ENCODE measurements around the gene SFTA2. TPM values are rescaled to one million over a fixed set of nuclear protein-coding genes. Genes with fewer than 3 reads are reported as not detected.

Gene SFTA2
- total RNA-seq, 1 donor from 2014 or later = not detected

- TF ChIP-seq CTCF (IDR thresholded peaks at IDR 0.05) = no peak
- no peak for ATAC-seq (ENCODE audit: low read depth)
- intact Hi-C loops (cut with micrococcal nuclease) = loop anchor here (10.0 kb wide), 1 partner anchor 437 kb away; no protein-coding TSS in a partner anchor
- Mint-ChIP-seq H3K4me1 (peaks cover 20% of the 10 kb centered on the region), H3K9me3 (no peaks in the 10 kb centered on the region), H3K4me3 (no peak overlapping the region), H3K36me3 (ENCODE audit: low read depth) (peaks cover 31% of the 10 kb centered on the region), H3K27ac (no peak overlapping the region), H3K27me3 (no peaks in the 10 kb centered on the region)
- no peak for DNase-seq
- ChIA-PET CTCF (no interaction called here), POLR2A (interaction anchor here (1.5 kb wide), 1 partner anchor 13 kb away, joined by 4 read pairs; the partner anchor contains the start of gene VARS2)
Observed at GRCh38 chr6:30901436-30901835, 30.5 kb downstream of the SFTA2 start.

- ATAC-seq (ENCODE audit: low read depth) (no peak), DNase-seq (no peak)
- intact Hi-C loops (cut with micrococcal nuclease) = loop anchor here (10.0 kb wide), 1 partner anchor 436 kb away; no protein-coding TSS in a partner anchor
- Mint-ChIP-seq H3K36me3 (ENCODE audit: low read depth) (peaks cover 32% of the 10 kb centered on the region), H3K27me3 (no peaks in the 10 kb centered on the region), H3K4me1 (peaks cover 20% of the 10 kb centered on the region), H3K4me3 (no peak overlapping the region), H3K27ac (no peak overlapping the region), H3K9me3 (no peaks in the 10 kb centered on the region)
- ChIA-PET CTCF (no interaction called here), POLR2A (interaction anchor here (1.5 kb wide), 1 partner anchor 13 kb away, joined by 4 read pairs; the partner anchor contains the start of gene VARS2)
- TF ChIP-seq CTCF (IDR thresholded peaks at IDR 0.05) = no peak
Observed at GRCh38 chr6:30900863-30901417, 31.0 kb downstream of the SFTA2 start.

- Mint-ChIP-seq H3K27me3 (no peaks in the 10 kb centered on the region), H3K36me3 (ENCODE audit: low read depth) (peaks cover 45% of the 10 kb centered on the region), H3K27ac (no peak overlapping the region), H3K4me1 (peaks cover 20% of the 10 kb centered on the region), H3K9me3 (no peaks in the 10 kb centered on the region), H3K4me3 (no peak overlapping the region)
- intact Hi-C loops (cut with micrococcal nuclease) = no loop called here
- POLR2A ChIA-PET = no interaction called here
- ATAC-seq (ENCODE audit: low read depth) = no peak
- no peak for TF ChIP-seq CTCF (IDR thresholded peaks at IDR 0.05)
- DNase-seq = no peak
- CTCF ChIA-PET = interaction anchor here (1.3 kb wide), 1 partner anchor 17 kb away, joined by 3 read pairs; no protein-coding TSS in a partner anchor
Observed at GRCh38 chr6:30898750-30899360, 33.1 kb downstream of the SFTA2 start.

- H3K4me3 Mint-ChIP-seq = no peak overlapping the region
- intact Hi-C loops (cut with micrococcal nuclease) = no loop called here
- no peak for TF ChIP-seq CTCF (IDR thresholded peaks at IDR 0.05)
- no peak overlapping the region for H3K27ac Mint-ChIP-seq
- ChIA-PET POLR2A (no interaction called here), CTCF (no interaction called here)
- DNase-seq (no peak), ATAC-seq (ENCODE audit: low read depth) (no peak)
- no peaks in the 10 kb centered on the region for H3K27me3 Mint-ChIP-seq
- H3K36me3 Mint-ChIP-seq (ENCODE audit: low read depth) = peaks cover 46% of the 10 kb centered on the region
- no peaks in the 10 kb centered on the region for H3K9me3 Mint-ChIP-seq
- H3K4me1 Mint-ChIP-seq = peaks cover 11% of the 10 kb centered on the region
Observed at GRCh38 chr6:30897882-30898281, 34.1 kb downstream of the SFTA2 start.

- no peaks in the 10 kb centered on the region for H3K9me3 Mint-ChIP-seq
- ChIA-PET CTCF (no interaction called here), POLR2A (interaction anchor here (0.7 kb wide), 1 partner anchor 11 kb away, joined by 4 read pairs; no protein-coding TSS in a partner anchor)
- H3K27me3 Mint-ChIP-seq = no peaks in the 10 kb centered on the region
- ATAC-seq (ENCODE audit: low read depth) (no peak), DNase-seq (no peak)
- no peak overlapping the region for H3K4me3 Mint-ChIP-seq
- no peak overlapping the region for H3K27ac Mint-ChIP-seq
- TF ChIP-seq CTCF (IDR thresholded peaks at IDR 0.05) = no peak
- peaks cover 52% of the 10 kb centered on the region for H3K36me3 Mint-ChIP-seq (ENCODE audit: low read depth)
- intact Hi-C loops (cut with micrococcal nuclease) = no loop called here
- peaks cover under 1% of the 10 kb centered on the region for H3K4me1 Mint-ChIP-seq
Observed at GRCh38 chr6:30896541-30896940, 35.4 kb downstream of the SFTA2 start.

Measured in activated B cell treated with CpG ODN at 0.5 μM for 24 hours (primary cell).